GM18873 (cell line): ENCODE data around the gene PTBP3.

Experiments used
- ATAC-seq: cut with Tn5 transposase; IDR thresholded peaks from one replicate; pipeline ENCODE4 v1.9.1; 2021; ENCODE audit warnings: mild to moderate bottlenecking, moderate library complexity, moderate number of reproducible peaks; ENCODE audit not compliant: unreplicated experiment, low FRiP score

PTBP3 gene

GRCh38 chr9:112174222-112174964, 159.0 kb downstream of the PTBP3 start:
- ATAC-seq = peak; percentile 66

DNA sequence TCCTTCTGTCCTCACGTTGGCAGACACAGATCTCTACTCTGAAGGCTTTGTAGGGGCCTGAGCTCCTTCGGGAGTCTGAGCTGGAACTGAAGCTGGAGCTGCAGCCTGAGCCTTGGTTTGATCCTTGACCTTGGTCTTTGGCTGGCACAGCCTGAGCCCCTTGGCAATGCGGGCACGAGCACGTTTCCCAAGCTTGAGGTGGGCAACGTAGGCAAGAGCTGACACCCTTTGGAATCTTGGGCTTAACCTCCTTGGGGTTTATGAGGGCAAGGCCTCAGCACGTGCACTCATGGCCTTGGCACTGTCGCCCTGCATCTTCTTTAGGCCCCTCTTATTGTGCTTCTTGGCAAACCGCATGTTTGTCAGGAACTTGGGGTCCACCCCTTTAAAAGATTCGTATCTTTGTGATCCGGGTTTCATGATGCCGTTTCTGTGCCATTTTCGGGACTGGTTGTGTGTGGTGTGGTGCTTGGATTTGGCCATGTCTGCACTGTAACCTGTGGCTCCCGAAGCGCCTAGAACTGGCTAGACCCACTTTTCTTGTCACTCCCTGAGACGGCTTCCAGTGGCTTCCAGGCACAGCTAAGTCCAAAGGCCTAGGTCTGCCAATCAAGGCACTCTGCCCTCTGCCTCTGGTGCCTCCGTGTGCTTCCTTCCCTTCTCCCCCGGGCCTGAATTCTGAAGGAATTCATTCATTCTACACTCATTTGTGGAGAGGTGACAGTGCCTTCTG, 159.8 kb downstream of the PTBP3 start:
- ATAC-seq = no peak

DNA sequence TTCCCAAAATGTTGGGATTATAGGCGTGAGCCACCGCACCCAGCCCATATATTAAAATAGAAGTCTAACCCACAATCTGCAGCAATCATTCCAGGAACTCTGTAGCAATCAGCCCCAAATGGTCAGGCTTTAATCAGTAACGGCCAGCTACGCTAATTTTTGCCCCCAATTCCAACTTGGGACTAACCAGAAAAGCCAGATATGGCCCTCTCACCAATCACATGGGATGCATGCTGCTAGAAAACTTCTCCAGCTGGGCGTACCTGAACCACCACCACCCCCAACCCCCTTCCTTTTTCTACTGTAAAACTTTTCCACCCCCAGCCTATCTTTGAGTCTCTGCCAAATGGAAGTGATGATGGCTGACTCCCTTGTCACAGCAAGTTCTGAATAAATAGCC, 162.5 kb downstream of the PTBP3 start:
- ATAC-seq = no peak

DNA sequence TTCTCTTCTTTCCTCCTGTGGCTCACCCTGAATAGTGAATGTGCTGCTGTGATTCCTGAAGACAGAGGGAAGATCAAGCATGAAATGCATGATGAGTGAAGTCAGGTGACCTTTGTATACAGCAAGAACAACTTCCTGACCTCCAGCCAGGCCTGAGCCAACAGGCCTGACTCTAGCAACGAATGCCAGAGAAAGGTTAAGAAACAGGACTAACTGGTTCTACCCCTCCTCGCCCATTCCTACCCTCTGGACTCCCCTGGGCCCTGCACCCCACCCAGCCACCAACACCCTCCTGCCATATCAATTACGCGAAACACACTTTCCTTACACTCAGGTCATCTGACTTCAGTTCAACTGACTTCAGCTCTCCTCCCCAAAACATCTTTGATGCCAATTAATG, 163.2 kb downstream of the PTBP3 start:
- ATAC-seq = no peak

- ATAC-seq = no peak
These were observed 164.1 kb downstream of the PTBP3 start for GRCh38 chr9:112169368-112169767.

GRCh38 chr9:112168197-112168596, 165.2 kb downstream of the PTBP3 start:
- no peak for ATAC-seq
